ENCODE results near the gene AURKA.

GRCh38 chr20:56414842-56415765 is 23.1 kb upstream of the AURKA start:
- TF ChIP-seq CTCF (conservative IDR thresholded peaks at IDR 0.05; ENCODE audit: low read depth, low read length) (no peak), EZH2phosphoT487 (IDR thresholded peaks at IDR 0.05; ENCODE audit: borderline replicate concordance, low read length) (no peak), EZH2 (IDR thresholded peaks at IDR 0.05; ENCODE audit: low read length, unreplicated experiment) (no peak)
